Neuronal stem cell (in vitro differentiated cells): ENCODE data around the gene SIL1.
A peak's percentile ranks its signal among the peaks of the same experiment; 100 is the strongest.

Source experiments
- DNase-seq: peaks from one replicate; pipeline ENCODE4 v3.0.0-alpha.2; 2013; ENCODE audit warnings: low spot score
- H2AFZ ChIP-seq: one replicate; pipeline ENCODE4 v1.6.1; 2013; ENCODE audit warnings: mild to moderate bottlenecking, low read length, inconsistent platforms
- H2AK5ac ChIP-seq: 2 replicates; pipeline ENCODE4 v1.6.1; 2013; ENCODE audit warnings: low read depth, mild to moderate bottlenecking, inconsistent platforms, low read length, moderate library complexity, mixed read lengths
- H2BK120ac ChIP-seq: 2 replicates; pipeline ENCODE4 v1.6.1; 2013; ENCODE audit warnings: low read depth, mild to moderate bottlenecking, inconsistent platforms, low read length, moderate library complexity, mixed read lengths
- H2BK12ac ChIP-seq: one replicate; pipeline ENCODE4 v1.6.1; 2013; ENCODE audit warnings: low read length, inconsistent platforms
- H2BK15ac ChIP-seq: 2 replicates; pipeline ENCODE4 v1.6.1; 2013; ENCODE audit warnings: mild to moderate bottlenecking, low read length, inconsistent platforms, mixed read lengths
- H2BK5ac ChIP-seq: one replicate; pipeline ENCODE4 v1.6.1; 2013; ENCODE audit warnings: inconsistent platforms, mild to moderate bottlenecking, low read length, moderate library complexity
- H3K14ac ChIP-seq: one replicate; pipeline ENCODE4 v1.6.1; 2013; ENCODE audit warnings: low read length, inconsistent platforms
- H3K18ac ChIP-seq: 2 replicates; pipeline ENCODE4 v1.6.1; 2013; ENCODE audit warnings: low read length, inconsistent platforms
- H3K23ac ChIP-seq: 2 replicates; pipeline ENCODE4 v1.6.1; 2013; ENCODE audit warnings: low read depth, mild to moderate bottlenecking, mixed read lengths, low read length, inconsistent platforms; ENCODE audit not compliant: poor library complexity
- H3K27ac ChIP-seq: replicated peaks from 3 replicates; pipeline ENCODE4 v1.5.1; 2013; ENCODE audit warnings: low read length, inconsistent platforms
- H3K27me3 ChIP-seq, 3 experiments: 2 replicates each; pipeline ENCODE4 v1.6.1; 2013; ENCODE audit warnings: low read length in 3 of 3, mild to moderate bottlenecking in 2 of 3, inconsistent platforms in 1 of 3, low read depth in 1 of 3, mixed read lengths in 1 of 3, moderate library complexity in 1 of 3; ENCODE audit not compliant: control insufficient read depth in 3 of 3, insufficient read depth in 3 of 3
- H3K36me3 ChIP-seq, 2 donors: replicated peaks in 1 of 2; 2 replicates each; pipeline ENCODE4 v1.6.1; 2013; ENCODE audit warnings: low read length in 2 of 2; ENCODE audit not compliant: control insufficient read depth in 2 of 2, insufficient read depth in 2 of 2
- H3K4ac ChIP-seq: 2 replicates; pipeline ENCODE4 v1.6.1; 2013; ENCODE audit warnings: inconsistent platforms, mild to moderate bottlenecking, low read length, moderate library complexity
- H3K4me1 ChIP-seq, 2 donors: 1 replicate in 1 of 2; 2 replicates in 1 of 2; pipeline ENCODE4 v1.6.1; 2013; ENCODE audit warnings: low read length in 2 of 2, low read depth in 1 of 2; ENCODE audit not compliant: control insufficient read depth in 2 of 2, insufficient read depth in 1 of 2
- H3K4me2 ChIP-seq: one replicate; pipeline ENCODE4 v1.6.1; 2013; ENCODE audit warnings: mild to moderate bottlenecking, low read length, inconsistent platforms; ENCODE audit not compliant: insufficient read depth, poor library complexity, severe bottlenecking
- H3K4me3 ChIP-seq, 2 donors: 2 replicates each; pipeline ENCODE4 v1.5.1; 2013; ENCODE audit warnings: low read length in 2 of 2, mild to moderate bottlenecking in 2 of 2, inconsistent platforms in 1 of 2, moderate library complexity in 1 of 2
- H3K79me1 ChIP-seq: one replicate; pipeline ENCODE4 v1.6.1; 2013; ENCODE audit warnings: low read depth, mild to moderate bottlenecking, inconsistent platforms, low read length, moderate library complexity
- H3K9ac ChIP-seq: one replicate; pipeline ENCODE4 v1.6.1; 2013; ENCODE audit warnings: mild to moderate bottlenecking, low read depth, low read length, inconsistent platforms; ENCODE audit not compliant: poor library complexity
- H3K9me3 ChIP-seq, 2 donors: replicated peaks in 1 of 2; 2 replicates each; pipeline versions ENCODE3 to v1.6.1; 2013; ENCODE audit warnings: low read length in 2 of 2, mild to moderate bottlenecking in 2 of 2, inconsistent platforms in 1 of 2, low read depth in 1 of 2, mixed read lengths in 1 of 2, moderate library complexity in 1 of 2; ENCODE audit not compliant: control insufficient read depth in 2 of 2, insufficient read depth in 1 of 2
- H4K8ac ChIP-seq: one replicate; pipeline ENCODE4 v1.6.1; 2013; ENCODE audit warnings: low read depth, mild to moderate bottlenecking, inconsistent platforms, low read length, moderate library complexity
- H4K91ac ChIP-seq: one replicate; pipeline ENCODE4 v1.6.1; 2013; ENCODE audit warnings: low read length, low read depth, mild to moderate bottlenecking, inconsistent platforms; ENCODE audit not compliant: poor library complexity
- WGBS, 2 donors: extraction: QIAGEN DNeasy Blood & Tissue Kit; methylation state at CpG; one replicate each; pipeline ENCODE4 v1.1.7; 2013; ENCODE audit warnings: missing lambda C conversion rate in 2 of 2, mixed read lengths in 1 of 2; ENCODE audit not compliant: insufficient read length in 2 of 2, insufficient replicate concordance in 1 of 2; ENCODE audit errors: extremely low coverage in 2 of 2; 5-methylcytosine and 5-hydroxymethylcytosine counted together

The SIL1 gene

DNA sequence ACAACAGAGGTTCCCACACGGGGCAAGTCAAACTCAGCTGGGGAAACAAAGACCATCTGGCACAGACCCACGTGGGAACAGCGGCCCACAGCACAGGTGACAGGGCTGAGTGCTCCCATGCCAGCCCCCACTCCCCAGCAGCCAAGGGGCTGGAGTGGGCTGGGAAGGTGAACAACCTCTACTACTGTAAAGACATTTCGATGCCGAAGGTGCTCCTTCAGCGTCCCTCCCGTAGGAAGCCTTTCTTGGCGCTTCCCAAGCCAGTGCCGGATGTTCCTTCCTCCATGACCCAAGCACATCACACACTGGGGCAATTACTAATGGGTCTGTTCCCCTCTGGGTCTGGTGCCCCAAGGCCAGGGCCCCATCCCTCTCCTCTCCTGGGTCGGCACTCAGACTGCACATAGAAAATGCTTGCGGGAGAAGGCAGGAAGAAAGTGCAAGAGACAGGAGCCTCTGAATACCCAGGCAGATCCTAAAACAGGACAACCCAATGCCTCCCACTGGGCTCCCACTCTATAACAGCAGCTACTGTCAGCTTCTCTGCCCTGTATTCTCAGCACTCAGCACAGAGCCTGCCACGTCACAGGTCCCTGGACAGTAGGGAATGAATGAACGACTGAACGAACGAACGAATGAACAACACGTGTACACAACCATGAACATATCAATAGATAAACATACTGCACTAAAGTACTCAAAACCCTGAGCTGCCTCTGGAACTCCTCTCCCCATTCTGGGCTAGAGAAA lies 246.0 kb downstream of the SIL1 start:
- H3K4ac ChIP-seq, result no peak overlapping the region
- peak overlapping the region; percentile 43 for H3K14ac ChIP-seq
- peaks cover 3% of the 10 kb centered on the region for H3K79me1 ChIP-seq
- H2BK120ac ChIP-seq, result no peak overlapping the region
- no peak for DNase-seq
- H4K91ac ChIP-seq, result no peak overlapping the region
- no peak overlapping the region for H2BK12ac ChIP-seq
- peak overlapping the region; percentile 41 for H2AK5ac ChIP-seq
- no peaks in the 10 kb centered on the region for H3K9me3 ChIP-seq
- peaks cover 28 to 47% of the 10 kb centered on the region in 2 donors for H3K4me1 ChIP-seq
- no peak overlapping the region for H4K8ac ChIP-seq
- H2BK5ac ChIP-seq, result no peak overlapping the region
- H3K18ac ChIP-seq, result no peak overlapping the region
- WGBS, 2 donors, result no CpG with 5 or more reads among the region's 17 CpGs
- H3K36me3 ChIP-seq, result peaks cover 2 to 5% of the 10 kb centered on the region in 2 donors
- no peak overlapping the region for H2BK15ac ChIP-seq
- no peak overlapping the region for H3K27ac ChIP-seq
- no peak overlapping the region for H3K4me2 ChIP-seq
- H2AFZ ChIP-seq, result no peak overlapping the region
- H3K4me3 ChIP-seq, result no peak overlapping the region
- no peaks in the 10 kb centered on the region for H3K27me3 ChIP-seq
- H3K9ac ChIP-seq, result no peak overlapping the region
- peak overlapping the region; percentile 77 for H3K23ac ChIP-seq

DNA sequence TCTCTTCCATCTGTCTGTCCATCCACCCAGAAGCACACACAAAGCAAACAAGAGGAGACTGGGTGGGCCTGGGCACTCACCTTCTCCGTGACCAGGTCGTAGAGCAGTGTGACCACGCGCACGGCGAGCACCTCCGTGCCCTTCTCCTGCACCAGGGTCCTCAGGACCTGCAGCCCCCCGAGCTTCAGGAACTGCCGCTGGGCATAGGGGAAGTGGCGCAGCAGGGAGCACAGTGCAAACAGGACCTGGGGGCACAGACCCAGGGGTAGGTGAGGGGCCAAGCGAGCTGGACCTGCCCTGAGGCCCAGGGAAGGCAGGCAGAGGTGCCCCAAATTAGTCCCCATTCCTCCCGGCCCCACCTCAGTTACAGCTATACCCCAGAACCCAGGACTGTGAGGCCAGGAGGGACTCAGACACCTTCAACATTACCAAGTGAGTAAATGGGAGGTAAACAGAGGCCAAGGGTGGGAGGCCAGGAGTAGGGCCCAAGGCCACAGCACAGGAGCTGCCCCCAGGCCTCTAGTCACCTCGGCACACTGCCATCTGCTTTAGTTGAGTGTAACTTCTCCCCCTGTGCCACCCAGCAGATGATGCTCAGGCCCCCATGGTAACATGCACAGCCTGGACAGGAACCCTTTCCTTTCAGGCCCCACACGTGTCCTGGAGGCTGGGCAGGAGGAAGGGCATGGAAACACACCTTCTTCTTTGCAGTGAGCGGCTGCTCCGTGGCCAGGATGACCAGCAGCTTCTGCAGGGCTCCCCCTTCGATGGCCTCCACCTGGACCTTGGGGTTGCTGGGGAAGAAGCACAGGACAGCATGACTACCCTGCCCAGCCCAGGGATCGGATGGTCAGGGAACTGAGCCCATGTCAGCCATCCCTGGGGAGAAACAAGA lies 246.8 kb downstream of the SIL1 start:
- no peak for DNase-seq

DNA sequence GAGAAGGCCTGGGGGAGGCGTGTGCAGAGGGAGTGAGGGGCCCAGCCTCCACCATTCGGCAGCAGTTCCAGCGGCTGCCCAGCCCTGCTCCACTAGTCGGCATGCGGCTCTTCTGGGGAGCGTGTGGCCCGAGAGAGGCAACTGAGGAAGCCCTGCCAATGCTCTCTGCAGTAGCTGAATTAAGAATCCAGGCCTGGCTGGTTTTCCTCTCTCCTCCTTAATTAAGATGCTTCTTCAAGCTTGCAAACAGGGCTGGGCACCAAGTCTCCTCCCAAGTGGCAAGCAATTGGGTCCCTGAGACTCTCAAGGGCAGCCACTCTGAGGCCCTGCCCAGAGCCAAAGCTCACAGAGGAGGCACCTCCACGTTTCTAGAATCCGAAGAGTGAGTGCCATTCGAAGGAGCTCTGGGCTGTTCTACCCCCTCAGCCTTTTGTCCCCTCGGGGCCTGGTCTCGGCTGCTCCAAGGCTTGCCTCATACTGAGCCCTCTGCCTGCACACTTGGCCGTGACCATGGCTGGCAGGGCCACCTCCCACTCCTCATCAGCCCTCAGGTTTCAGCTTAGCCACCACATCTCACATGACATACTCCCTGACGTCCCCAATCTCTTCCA lies 247.6 kb downstream of the SIL1 start:
- no peak overlapping the region for H3K4me3 ChIP-seq
- no peak overlapping the region for H3K23ac ChIP-seq
- peaks cover 7% of the 10 kb centered on the region for H3K79me1 ChIP-seq
- WGBS, 2 donors, result no CpG with 5 or more reads among the region's 14 CpGs
- no peak overlapping the region for H3K27ac ChIP-seq
- no peaks in the 10 kb centered on the region for H3K9me3 ChIP-seq
- H3K14ac ChIP-seq, result peak overlapping the region; percentile 33
- H2BK15ac ChIP-seq, result peak overlapping the region; percentile 14
- H2AFZ ChIP-seq, result no peak overlapping the region
- H4K8ac ChIP-seq, result no peak overlapping the region
- no peak overlapping the region for H3K4ac ChIP-seq
- H3K18ac ChIP-seq, result no peak overlapping the region
- H3K4me1 ChIP-seq, result peaks cover 37 to 56% of the 10 kb centered on the region in 2 donors
- peaks cover 7 to 8% of the 10 kb centered on the region in 2 donors for H3K36me3 ChIP-seq
- H2AK5ac ChIP-seq, result peak overlapping the region; percentile 10
- H2BK120ac ChIP-seq, result no peak overlapping the region
- H3K9ac ChIP-seq, result peak overlapping the region; percentile 60
- no peak overlapping the region for H2BK12ac ChIP-seq
- no peak overlapping the region for H4K91ac ChIP-seq
- H3K27me3 ChIP-seq, result no peaks in the 10 kb centered on the region
- H3K4me2 ChIP-seq, result no peak overlapping the region
- H2BK5ac ChIP-seq, result no peak overlapping the region
- no peak for DNase-seq

More for the DNA sequence above, 246.8 kb downstream of the SIL1 start:
- no peak overlapping the region for H4K91ac ChIP-seq
- peaks cover 32 to 52% of the 10 kb centered on the region in 2 donors for H3K4me1 ChIP-seq
- peak overlapping the region; percentile 42 for H3K18ac ChIP-seq
- H2AFZ ChIP-seq, result no peak overlapping the region
- H2BK120ac ChIP-seq, result no peak overlapping the region
- peak overlapping the region; percentile 77 for H3K23ac ChIP-seq
- H3K9ac ChIP-seq, result no peak overlapping the region
- no peak overlapping the region for H2AK5ac ChIP-seq
- H2BK15ac ChIP-seq, result peak overlapping the region; percentile 14
- peaks cover 7% of the 10 kb centered on the region for H3K79me1 ChIP-seq
- no peaks in the 10 kb centered on the region for H3K9me3 ChIP-seq
- WGBS, 2 donors, result no CpG with 5 or more reads among the region's 18 CpGs
- no peak overlapping the region for H3K27ac ChIP-seq
- H2BK5ac ChIP-seq, result no peak overlapping the region
- H3K36me3 ChIP-seq, result peaks cover 7 to 8% of the 10 kb centered on the region in 2 donors
- H3K4ac ChIP-seq, result no peak overlapping the region
- H3K14ac ChIP-seq, result no peak overlapping the region
- H3K27me3 ChIP-seq, result no peaks in the 10 kb centered on the region
- no peak overlapping the region for H3K4me3 ChIP-seq
- no peak overlapping the region for H4K8ac ChIP-seq
- H3K4me2 ChIP-seq, result no peak overlapping the region
- H2BK12ac ChIP-seq, result no peak overlapping the region
